Ovary (tissue), 9 donors: ENCODE measurements around the gene OPALIN. TPM values are rescaled to one million over a fixed set of nuclear protein-coding genes. Genes with fewer than 3 reads are reported as not detected.

Experiments
- DNase-seq, 5 donors: peaks; one replicate each; pipeline ENCODE4 v3.0.0-alpha.2; 2019 to 2020
- H3K27ac ChIP-seq, 2 donors: fragments of 200-600 bp; one replicate each; pipeline versions ENCODE4 v1.5.1 to v1.8.0; 2019 to 2022
- H3K27me3 ChIP-seq: fragments of 200-600 bp; one replicate; pipeline ENCODE4 v1.8.0; 2022
- H3K36me3 ChIP-seq: fragments of 200-600 bp; sonication (generic); one replicate; pipeline ENCODE4 v1.5.1; 2019
- H3K4me1 ChIP-seq: one replicate; pipeline ENCODE4 v1.8.1; 2013; ENCODE audit warnings: mild to moderate bottlenecking, moderate library complexity; ENCODE audit not compliant: insufficient read depth
- H3K4me3 ChIP-seq: fragments of 200-600 bp; sonication (generic); one replicate; pipeline ENCODE4 v1.5.1; 2017
- H3K9me3 ChIP-seq, 2 donors: fragments of 200-600 bp in 1 of 2; sonication (generic) in 1 of 2; one replicate each; pipeline versions ENCODE4 v1.5.1 to v1.8.1; 2013 to 2019; ENCODE audit warnings: mild to moderate bottlenecking in 1 of 2, moderate library complexity in 1 of 2
- EP300 ChIP-seq: sonication (generic); formaldehyde crosslinking; IDR thresholded peaks from one replicate; pipeline ENCODE4 v1.6.1; 2017; ENCODE audit warnings: antibody characterized with exemption
- POLR2A ChIP-seq: fragments of 450-650 bp; IDR thresholded peaks from one replicate; pipeline ENCODE4 v1.6.1; 2017; ENCODE audit warnings: antibody characterized with exemption, mild to moderate bottlenecking, moderate library complexity
- WGBS, 3 donors: extraction: QIAGEN DNeasy Blood & Tissue Kit in 1 of 3; methylation state at CpG; one replicate each; pipeline versions ENCODE4 v1.1.5 to v1.1.7; 2013 to 2017; 5-methylcytosine and 5-hydroxymethylcytosine counted together
- intact Hi-C, 4 donors: fragments of 100-400 bp; cut with DNase I; formaldehyde crosslinking; loops; one replicate each; pipeline versions ENCODE4 v1.11.0 to v1.15.1; 2022 to 2023
- polyA plus RNA-seq, 2 donors: library from polyadenylated mRNA; stranded (reverse); fragments of 200-250 nt in 1 of 2; fragments of 350-450 nt in 1 of 2; fragmentation: Illumina TruSeq in 1 of 2; extraction: RNeasy Lipid Tissue Mini Kit (QIAGEN cat#74804) in 1 of 2; gene quantifications; one replicate each; pipeline ENCODE4 v1.2.3, GENCODE V29; 2013 to 2014
- total RNA-seq, 7 donors: library from RNA; depleted of rRNA in 2 of 7; stranded (reverse); fragments of >200 nt in 2 of 7; fragmentation: NEBNext Ultra II Directional in 3 of 7; extraction: Animal tissue kit (Norgen Biotek cat#: 25700) in 3 of 7; gene quantifications; one replicate each; pipeline versions ENCODE4 v1.1.0 to v1.2.4, GENCODE V29; 2016 to 2023
- TF ChIP-seq, protein P1 (sequence below), 3 donors: fragments of 450-650 bp in 2 of 3; fragments of 200-600 bp in 1 of 3; IDR thresholded peaks; one replicate each; pipeline versions ENCODE4 v1.5.1 to v1.8.0; 2016 to 2022; ENCODE audit warnings: antibody characterized with exemption in 3 of 3, mild to moderate bottlenecking in 1 of 3
- donor health status: DM: no; HTN: no; CAD: no; lungs with moderate emphysema.
- donor health status: DM: no; HTN: no; CAD: no.
- donor health status: Bipolar disorder and iron deficiency.
- donor health status: DM: yes; HTN: yes; CAD: no.
- donor health status: DM: no; HTN: no; CAD: no.
- donor health status: DM: yes; HTN: yes; CAD: no.

Gene OPALIN
- total and polyA plus RNA-seq, 9 donors = 0.02 TPM; not detected in 8

DNA sequence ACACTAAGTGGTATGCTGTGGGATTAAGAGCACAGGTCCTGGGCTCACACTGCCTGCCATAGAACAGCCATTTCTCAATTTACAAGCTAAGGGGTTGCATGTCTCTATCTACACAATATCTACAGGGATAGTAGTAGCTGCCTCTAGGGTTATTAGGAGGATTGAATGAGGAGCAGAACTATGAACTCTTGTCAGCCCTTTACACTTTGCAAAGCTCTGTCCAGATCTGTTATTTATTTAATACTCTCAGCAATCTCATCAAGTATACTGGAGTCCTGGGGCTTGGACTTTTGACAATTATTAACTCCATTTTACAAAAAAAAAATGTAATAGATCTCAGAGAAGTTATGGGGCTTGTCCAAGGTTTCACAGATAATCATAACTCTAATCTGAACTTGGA is 6.8 kb downstream of the OPALIN start:
- H3K36me3 ChIP-seq = no peaks in the 10 kb centered on the region
- TF ChIP-seq POLR2A (no peak), EP300 (no peak)
- TF ChIP-seq, protein P1, sequence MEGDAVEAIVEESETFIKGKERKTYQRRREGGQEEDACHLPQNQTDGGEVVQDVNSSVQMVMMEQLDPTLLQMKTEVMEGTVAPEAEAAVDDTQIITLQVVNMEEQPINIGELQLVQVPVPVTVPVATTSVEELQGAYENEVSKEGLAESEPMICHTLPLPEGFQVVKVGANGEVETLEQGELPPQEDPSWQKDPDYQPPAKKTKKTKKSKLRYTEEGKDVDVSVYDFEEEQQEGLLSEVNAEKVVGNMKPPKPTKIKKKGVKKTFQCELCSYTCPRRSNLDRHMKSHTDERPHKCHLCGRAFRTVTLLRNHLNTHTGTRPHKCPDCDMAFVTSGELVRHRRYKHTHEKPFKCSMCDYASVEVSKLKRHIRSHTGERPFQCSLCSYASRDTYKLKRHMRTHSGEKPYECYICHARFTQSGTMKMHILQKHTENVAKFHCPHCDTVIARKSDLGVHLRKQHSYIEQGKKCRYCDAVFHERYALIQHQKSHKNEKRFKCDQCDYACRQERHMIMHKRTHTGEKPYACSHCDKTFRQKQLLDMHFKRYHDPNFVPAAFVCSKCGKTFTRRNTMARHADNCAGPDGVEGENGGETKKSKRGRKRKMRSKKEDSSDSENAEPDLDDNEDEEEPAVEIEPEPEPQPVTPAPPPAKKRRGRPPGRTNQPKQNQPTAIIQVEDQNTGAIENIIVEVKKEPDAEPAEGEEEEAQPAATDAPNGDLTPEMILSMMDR (IDR thresholded peaks at IDR 0.05) = no peak
- intact Hi-C loops = no loop called here

DNA sequence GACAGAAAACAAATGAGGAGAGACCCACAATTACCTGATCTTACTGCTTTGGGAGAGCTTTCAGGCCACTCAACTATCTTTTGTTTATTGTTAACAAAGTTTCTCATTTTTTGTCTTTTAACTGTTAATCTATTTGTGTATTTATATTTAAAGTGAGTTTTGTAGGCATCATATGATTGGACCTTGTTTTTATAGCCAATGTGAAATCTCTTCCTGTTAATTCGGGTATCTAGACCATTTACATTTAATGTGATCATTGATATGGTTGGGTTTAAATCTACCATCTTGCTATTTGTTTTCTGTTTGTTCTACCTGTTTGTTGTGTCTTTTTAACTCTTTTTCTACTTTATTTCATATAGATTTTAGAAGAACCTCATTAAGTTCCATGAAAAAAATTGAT is 12.5 kb downstream of the OPALIN start:
- H3K4me3 ChIP-seq = no peak overlapping the region
- H3K27ac ChIP-seq = no peak overlapping the region
- no peaks in the 10 kb centered on the region for H3K27me3 ChIP-seq
- H3K9me3 ChIP-seq = peaks cover 0 to 7% of the 10 kb centered on the region in 2 donors
- no peak for TF ChIP-seq POLR2A
- TF ChIP-seq, protein P1 (IDR thresholded peaks at IDR 0.05) = no peak
- no peak for TF ChIP-seq EP300
- no peaks in the 10 kb centered on the region for H3K4me1 ChIP-seq
- intact Hi-C loops = no loop called here
- DNase-seq = no peak
- 75 to 89% (median 79%) methylated on average over 1 of the region's 1 CpG for WGBS, 3 donors
- H3K36me3 ChIP-seq = no peaks in the 10 kb centered on the region

More for the DNA sequence above, 6.8 kb downstream of the OPALIN start:
- no peak overlapping the region for H3K27ac ChIP-seq
- H3K4me3 ChIP-seq = no peak overlapping the region
- no peaks in the 10 kb centered on the region for H3K9me3 ChIP-seq
- DNase-seq = no peak
- H3K4me1 ChIP-seq = no peaks in the 10 kb centered on the region
- no peaks in the 10 kb centered on the region for H3K27me3 ChIP-seq

DNA sequence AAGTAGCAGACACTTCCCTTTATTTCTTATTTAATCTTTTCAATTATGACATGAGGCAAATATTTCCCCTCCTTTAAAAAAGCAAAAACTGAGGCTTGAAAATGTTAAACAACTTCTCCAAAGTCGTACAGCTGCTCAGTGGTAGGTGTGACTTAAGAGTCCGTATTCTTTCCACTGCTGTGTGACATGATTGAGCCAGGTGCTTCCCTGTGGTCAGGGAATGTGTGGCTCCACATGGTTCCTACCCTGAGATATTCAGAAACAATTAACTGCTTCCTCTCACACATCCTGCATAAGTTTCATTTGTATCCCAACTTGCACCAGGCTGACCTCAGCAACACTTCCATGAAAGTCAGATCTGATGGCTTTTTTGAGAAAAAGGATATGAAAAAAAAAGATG is 13.6 kb downstream of the OPALIN start:
- TF ChIP-seq POLR2A (no peak), EP300 (no peak)
- TF ChIP-seq, protein P1 (IDR thresholded peaks at IDR 0.05) = no peak
- no peaks in the 10 kb centered on the region for H3K36me3 ChIP-seq
- no peak for DNase-seq
- H3K27ac ChIP-seq = no peak overlapping the region
- H3K4me1 ChIP-seq = no peaks in the 10 kb centered on the region
- H3K27me3 ChIP-seq = no peaks in the 10 kb centered on the region
- WGBS, 3 donors = 29 to 43% (median 33%) methylated on average over 2 of the region's 2 CpGs
- H3K4me3 ChIP-seq = no peak overlapping the region
- intact Hi-C loops = no loop called here
- H3K9me3 ChIP-seq = peaks cover 0 to 7% of the 10 kb centered on the region in 2 donors

DNA sequence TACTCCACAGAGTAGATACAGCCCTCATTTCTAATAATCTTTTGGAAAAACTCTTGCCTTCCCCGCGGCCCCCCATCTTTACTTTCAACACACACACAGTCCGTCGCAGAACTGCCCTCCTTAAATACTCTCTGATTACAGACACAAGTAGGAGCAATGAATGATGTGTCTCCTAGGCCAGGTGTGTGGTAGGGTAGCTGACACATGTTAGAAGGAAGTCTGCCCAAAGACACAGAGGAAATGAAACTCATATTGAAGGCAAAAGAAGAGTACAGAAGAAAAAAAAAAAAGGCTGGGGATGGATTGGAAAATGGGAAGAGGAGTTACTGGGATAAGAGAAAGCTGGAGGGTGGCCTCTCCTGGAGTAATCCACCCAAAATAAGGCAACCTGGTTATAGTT is 14.6 kb downstream of the OPALIN start:
- intact Hi-C loops = no loop called here
- Histone ChIP-seq H3K9me3 (peaks cover 0 to 7% of the 10 kb centered on the region in 2 donors), H3K27ac (no peak overlapping the region), H3K27me3 (no peaks in the 10 kb centered on the region), H3K4me3 (no peak overlapping the region), H3K36me3 (no peaks in the 10 kb centered on the region), H3K4me1 (no peaks in the 10 kb centered on the region)
- WGBS, 3 donors = 93 to 95% (median 94%) methylated on average over 4 of the region's 4 CpGs
- no peak for DNase-seq
- TF ChIP-seq, protein P1 (IDR thresholded peaks at IDR 0.05) = no peak
- no peak for TF ChIP-seq POLR2A
- no peak for TF ChIP-seq EP300
